ENCODE measurements around the gene IRF2. TPM values are rescaled to one million over a fixed set of nuclear protein-coding genes. Genes with fewer than 3 reads are reported as not detected.
A peak's percentile ranks its signal among the peaks of the same experiment; 100 is the strongest.

IRF2 gene
- total and polyA plus RNA-seq, 4 donors: 14.1 to 49.4 (median 27.4) TPM

GRCh38 chr4:184434021-184434420 is 40.3 kb downstream of the IRF2 start:
- WGBS, 2 donors: 96 to 97% methylated on average over 13 of the region's 13 CpGs
- no peak for DNase-seq
- no peak overlapping the region for H3K4me3 ChIP-seq (ENCODE audit: low read length in 2 of 2)
- no peaks in the 10 kb centered on the region for H3K9me3 ChIP-seq (ENCODE audit: control insufficient read depth, low read length)
- H3K4me1 ChIP-seq (ENCODE audit: control insufficient read depth in 1 of 2, insufficient read depth in 2 of 2, low read length in 2 of 2): no peaks in the 10 kb centered on the region
- intact Hi-C loops (cut with DNase I): no loop called here
- no peak overlapping the region for H3K27ac ChIP-seq (ENCODE audit: low read depth in 1 of 2, low read length in 2 of 2)
- H3K36me3 ChIP-seq (ENCODE audit: control insufficient read depth in 1 of 2, insufficient read depth in 2 of 2, low read length in 1 of 2): no peaks in the 10 kb centered on the region
- no peak for ATAC-seq (ENCODE audit: low FRiP score)
- no peaks in the 10 kb centered on the region for H3K27me3 ChIP-seq (ENCODE audit: control insufficient read depth in 1 of 2, insufficient read depth in 2 of 2, low read length in 1 of 2)

GRCh38 chr4:184433258-184433892 is 41.0 kb downstream of the IRF2 start:
- H3K9me3 ChIP-seq (ENCODE audit: control insufficient read depth, low read length): no peaks in the 10 kb centered on the region
- H3K36me3 ChIP-seq (ENCODE audit: control insufficient read depth in 1 of 2, insufficient read depth in 2 of 2, low read length in 1 of 2): no peaks in the 10 kb centered on the region
- WGBS, 2 donors: 95% methylated on average over 17 of the region's 17 CpGs
- no peak for DNase-seq
- H3K4me1 ChIP-seq (ENCODE audit: control insufficient read depth in 1 of 2, insufficient read depth in 2 of 2, low read length in 2 of 2): no peaks in the 10 kb centered on the region
- intact Hi-C loops (cut with DNase I): no loop called here
- ATAC-seq (ENCODE audit: low FRiP score): no peak
- H3K27ac ChIP-seq (ENCODE audit: low read depth in 1 of 2, low read length in 2 of 2): no peak overlapping the region
- no peak overlapping the region for H3K4me3 ChIP-seq (ENCODE audit: low read length in 2 of 2)
- no peaks in the 10 kb centered on the region for H3K27me3 ChIP-seq (ENCODE audit: control insufficient read depth in 1 of 2, insufficient read depth in 2 of 2, low read length in 1 of 2)

DNA sequence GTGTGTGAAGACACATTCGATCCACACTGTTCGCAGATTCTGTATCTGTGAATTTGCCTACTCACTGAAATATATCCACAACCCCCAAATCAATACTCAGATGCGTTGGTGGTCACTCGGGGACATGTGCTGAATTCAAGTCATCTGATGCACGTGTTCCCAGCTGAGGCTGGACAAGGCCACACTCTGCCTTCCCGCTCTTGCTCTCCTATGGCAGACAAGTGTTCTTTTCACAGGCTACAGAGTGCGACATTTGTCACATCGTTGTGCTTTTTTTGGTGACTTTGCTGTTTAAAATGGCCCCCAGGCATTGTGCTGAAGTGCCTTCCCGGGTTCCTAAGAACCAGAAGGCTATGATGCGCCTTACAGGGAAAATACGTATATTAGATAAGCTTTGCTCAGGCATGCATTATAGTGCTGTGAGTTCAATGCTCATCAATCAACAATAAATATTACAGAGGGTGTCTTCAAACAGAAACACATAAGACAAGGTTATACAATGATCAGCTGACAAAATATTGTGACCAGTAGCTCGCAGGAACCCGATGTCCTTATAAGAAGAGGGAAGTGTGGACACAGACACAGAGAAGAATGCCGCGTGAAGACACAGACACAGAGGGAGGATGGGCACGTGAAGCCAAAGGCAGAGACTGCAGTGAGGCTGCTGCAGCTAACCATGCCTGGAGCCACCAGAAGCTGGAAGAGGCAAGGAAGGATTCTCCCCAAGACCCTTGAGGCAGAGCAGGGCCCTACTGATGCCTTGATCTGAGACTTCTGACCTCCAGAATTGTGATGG is 42.0 kb downstream of the IRF2 start:
- Histone ChIP-seq H3K4me3 (ENCODE audit: low read length in 2 of 2) (no peak overlapping the region), H3K36me3 (ENCODE audit: control insufficient read depth in 1 of 2, insufficient read depth in 2 of 2, low read length in 1 of 2) (no peaks in the 10 kb centered on the region), H3K27ac (ENCODE audit: low read depth in 1 of 2, low read length in 2 of 2) (no peak overlapping the region), H3K27me3 (ENCODE audit: control insufficient read depth in 1 of 2, insufficient read depth in 2 of 2, low read length in 1 of 2) (no peaks in the 10 kb centered on the region), H3K4me1 (ENCODE audit: control insufficient read depth in 1 of 2, insufficient read depth in 2 of 2, low read length in 2 of 2) (no peaks in the 10 kb centered on the region), H3K9me3 (ENCODE audit: control insufficient read depth, low read length) (no peaks in the 10 kb centered on the region)
- 92 to 93% methylated on average over 16 of the region's 16 CpGs for WGBS, 2 donors
- no peak for ATAC-seq (ENCODE audit: low FRiP score)
- intact Hi-C loops (cut with DNase I): no loop called here
- DNase-seq: peak in 1 of 2 donors; percentile 65

- no peaks in the 10 kb centered on the region for H3K4me1 ChIP-seq (ENCODE audit: control insufficient read depth in 1 of 2, insufficient read depth in 2 of 2, low read length in 2 of 2)
These were observed 44.2 kb downstream of the IRF2 start for GRCh38 chr4:184430163-184430562.

GRCh38 chr4:184428787-184429186 is 45.6 kb downstream of the IRF2 start:
- Histone ChIP-seq H3K4me1 (ENCODE audit: control insufficient read depth in 1 of 2, insufficient read depth in 2 of 2, low read length in 2 of 2) (no peaks in the 10 kb centered on the region), H3K27ac (ENCODE audit: low read depth in 1 of 2, low read length in 2 of 2) (no peak overlapping the region), H3K4me3 (ENCODE audit: low read length in 2 of 2) (no peak overlapping the region), H3K9me3 (ENCODE audit: control insufficient read depth, low read length) (no peaks in the 10 kb centered on the region), H3K27me3 (ENCODE audit: control insufficient read depth in 1 of 2, insufficient read depth in 2 of 2, low read length in 1 of 2) (no peaks in the 10 kb centered on the region), H3K36me3 (ENCODE audit: control insufficient read depth in 1 of 2, insufficient read depth in 2 of 2, low read length in 1 of 2) (peaks cover 0 to 8% of the 10 kb centered on the region in 2 donors)
- ATAC-seq (ENCODE audit: low FRiP score) (no peak), DNase-seq (no peak)
- WGBS, 2 donors: 94 to 97% methylated on average over 12 of the region's 12 CpGs
- intact Hi-C loops (cut with DNase I): no loop called here

More at GRCh38 chr4:184430163-184430562, 44.2 kb downstream of the IRF2 start:
- Histone ChIP-seq H3K9me3 (ENCODE audit: control insufficient read depth, low read length) (no peaks in the 10 kb centered on the region), H3K4me3 (ENCODE audit: low read length in 2 of 2) (no peak overlapping the region), H3K27ac (ENCODE audit: low read depth in 1 of 2, low read length in 2 of 2) (no peak overlapping the region), H3K27me3 (ENCODE audit: control insufficient read depth in 1 of 2, insufficient read depth in 2 of 2, low read length in 1 of 2) (no peaks in the 10 kb centered on the region), H3K36me3 (ENCODE audit: control insufficient read depth in 1 of 2, insufficient read depth in 2 of 2, low read length in 1 of 2) (peaks cover 0 to 6% of the 10 kb centered on the region in 2 donors)
- 91 to 94% methylated on average over 6 of the region's 6 CpGs for WGBS, 2 donors
- DNase-seq (no peak), ATAC-seq (ENCODE audit: low FRiP score) (no peak)
- intact Hi-C loops (cut with DNase I): no loop called here

DNA sequence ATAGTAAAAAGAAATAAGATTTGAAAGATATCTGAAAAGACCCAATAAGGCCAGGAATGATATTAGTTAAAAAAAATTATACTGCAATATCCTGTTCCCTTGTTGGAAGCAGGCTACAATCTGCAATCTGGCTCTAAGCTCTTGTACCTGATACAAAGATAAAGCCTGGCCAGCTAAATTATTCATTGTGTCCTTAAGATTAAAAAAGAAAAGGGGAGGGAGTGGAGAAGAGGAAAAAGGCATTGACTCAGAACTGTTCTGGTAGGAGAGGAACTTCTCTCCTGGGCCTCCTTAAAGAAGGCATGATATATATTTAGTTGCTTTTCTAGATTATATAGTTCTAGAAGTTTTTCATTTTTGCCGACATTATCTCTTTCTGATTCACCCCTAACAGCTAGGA is 46.7 kb downstream of the IRF2 start:
- Histone ChIP-seq H3K27me3 (ENCODE audit: control insufficient read depth in 1 of 2, insufficient read depth in 2 of 2, low read length in 1 of 2) (no peaks in the 10 kb centered on the region), H3K4me3 (ENCODE audit: low read length in 2 of 2) (no peak overlapping the region), H3K9me3 (ENCODE audit: control insufficient read depth, low read length) (no peaks in the 10 kb centered on the region), H3K36me3 (ENCODE audit: control insufficient read depth in 1 of 2, insufficient read depth in 2 of 2, low read length in 1 of 2) (peaks cover 0 to 8% of the 10 kb centered on the region in 2 donors), H3K27ac (ENCODE audit: low read depth in 1 of 2, low read length in 2 of 2) (no peak overlapping the region), H3K4me1 (ENCODE audit: control insufficient read depth in 1 of 2, insufficient read depth in 2 of 2, low read length in 2 of 2) (no peaks in the 10 kb centered on the region)
- DNase-seq: no peak
- intact Hi-C loops (cut with DNase I): no loop called here
- WGBS, 2 donors: 16 to 27% methylated on average over 1 of the region's 1 CpG
- ATAC-seq (ENCODE audit: low FRiP score): no peak

DNA sequence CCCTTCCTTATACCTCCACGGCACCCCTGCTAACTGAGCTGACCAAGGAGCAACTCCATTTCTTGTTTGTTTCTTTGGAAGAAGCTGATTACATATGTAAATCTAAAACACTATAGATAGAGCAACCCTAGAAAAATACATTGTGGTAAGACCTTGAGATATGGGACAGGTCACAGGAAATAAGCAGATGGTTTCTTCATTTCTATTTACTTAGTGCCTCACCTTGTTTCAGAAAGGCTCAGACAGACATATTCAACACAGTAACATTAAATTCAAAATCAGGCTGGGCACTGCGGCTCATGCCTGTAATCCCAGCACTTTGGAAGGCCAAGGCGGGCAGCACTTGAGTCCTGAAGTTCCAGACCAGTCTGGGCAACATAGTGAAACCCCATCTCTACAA is 47.3 kb downstream of the IRF2 start:
- DNase-seq: no peak
- no peaks in the 10 kb centered on the region for H3K9me3 ChIP-seq (ENCODE audit: control insufficient read depth, low read length)
- ATAC-seq (ENCODE audit: low FRiP score): no peak
- H3K4me1 ChIP-seq (ENCODE audit: control insufficient read depth in 1 of 2, insufficient read depth in 2 of 2, low read length in 2 of 2): no peaks in the 10 kb centered on the region
- no peaks in the 10 kb centered on the region for H3K27me3 ChIP-seq (ENCODE audit: control insufficient read depth in 1 of 2, insufficient read depth in 2 of 2, low read length in 1 of 2)
- H3K27ac ChIP-seq (ENCODE audit: low read depth in 1 of 2, low read length in 2 of 2): no peak overlapping the region
- no peak overlapping the region for H3K4me3 ChIP-seq (ENCODE audit: low read length in 2 of 2)
- WGBS, 2 donors: 96 to 98% methylated on average over 3 of the region's 3 CpGs
- H3K36me3 ChIP-seq (ENCODE audit: control insufficient read depth in 1 of 2, insufficient read depth in 2 of 2, low read length in 1 of 2): peaks cover 0 to 8% of the 10 kb centered on the region in 2 donors
- intact Hi-C loops (cut with DNase I): no loop called here

DNA sequence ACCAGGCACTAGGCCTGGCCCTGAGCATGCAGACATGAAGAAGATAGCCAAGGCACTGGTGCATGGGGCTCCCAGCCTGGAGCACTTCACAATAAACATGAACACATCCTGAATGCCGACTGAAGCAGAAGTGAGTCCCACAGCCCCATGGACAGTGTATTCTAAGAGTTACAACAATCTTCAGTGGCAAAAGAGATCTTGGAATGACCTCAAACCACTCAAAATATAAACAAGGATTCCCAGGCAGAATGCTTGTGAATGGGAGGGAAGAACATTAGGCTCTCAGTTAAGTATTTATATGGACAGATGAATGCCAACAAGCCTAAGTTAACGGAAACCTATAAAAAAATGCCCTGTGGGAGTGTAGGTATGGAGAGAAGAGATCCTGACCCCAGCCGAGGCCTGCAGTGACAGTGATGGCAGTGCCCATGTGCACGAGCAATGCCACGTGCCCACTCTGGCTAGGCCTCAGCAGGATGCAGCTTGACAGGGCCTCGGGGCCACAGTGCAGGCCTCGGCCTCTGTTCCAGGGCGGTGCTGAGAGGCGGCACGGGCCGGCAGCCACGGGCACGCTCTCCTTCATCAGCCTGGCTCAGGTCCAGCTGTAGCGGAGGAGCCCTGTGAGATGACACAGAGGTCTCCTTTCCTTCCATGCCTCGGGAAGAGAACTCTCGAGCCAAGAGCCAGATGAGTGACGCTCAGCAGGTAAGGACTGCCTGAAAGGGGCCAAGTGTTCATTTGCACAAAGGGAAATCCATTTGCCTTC is 49.2 kb downstream of the IRF2 start:
- 92 to 93% methylated on average over 17 of the region's 17 CpGs for WGBS, 2 donors
- H3K27me3 ChIP-seq (ENCODE audit: control insufficient read depth in 1 of 2, insufficient read depth in 2 of 2, low read length in 1 of 2): no peaks in the 10 kb centered on the region
- peak; percentile 15 for ATAC-seq (ENCODE audit: low FRiP score)
- no peaks in the 10 kb centered on the region for H3K4me1 ChIP-seq (ENCODE audit: control insufficient read depth in 1 of 2, insufficient read depth in 2 of 2, low read length in 2 of 2)
- no peak overlapping the region for H3K4me3 ChIP-seq (ENCODE audit: low read length in 2 of 2)
- intact Hi-C loops (cut with DNase I): no loop called here
- peak overlapping the region in 1 of 2 donors; percentile 16 for H3K27ac ChIP-seq (ENCODE audit: low read depth in 1 of 2, low read length in 2 of 2)
- peaks cover 0 to 8% of the 10 kb centered on the region in 2 donors for H3K36me3 ChIP-seq (ENCODE audit: control insufficient read depth in 1 of 2, insufficient read depth in 2 of 2, low read length in 1 of 2)
- H3K9me3 ChIP-seq (ENCODE audit: control insufficient read depth, low read length): no peaks in the 10 kb centered on the region
- no peak for DNase-seq
